ENCODE measurements around the gene KCND3. TPM values are rescaled to one million over a fixed set of nuclear protein-coding genes. Genes with fewer than 3 reads are reported as not detected.

Gene KCND3
- total and polyA plus RNA-seq, 2 donors (not counting 3 experiments of a cell fraction or from before 2014, with no cell fraction given), result 0.03 TPM; not detected in 1

- intact Hi-C loops (cut with micrococcal nuclease) (no loop called here), dilution Hi-C loops (cut with MboI; ENCODE audit: extremely low pct_ligation_motif_present, low sequenced_read_pairs) (no loop called here)
- Histone ChIP-seq H3K9me3 (replicated peaks; ENCODE audit: control insufficient read depth, insufficient read depth, low read length) (no peaks in the 10 kb centered on the region), H2AFZ (ENCODE audit: low read depth, low read length) (no peak overlapping the region), H3K36me3 (ENCODE audit: control insufficient read depth in 2 of 2, extremely low read depth in 1 of 2, insufficient read depth in 2 of 2, low read length in 2 of 2) (no peaks in the 10 kb centered on the region), H3K27ac (ENCODE audit: insufficient read depth, low read depth, low read length) (no peak overlapping the region), H3K9ac (replicated peaks; ENCODE audit: extremely low read depth, insufficient read depth, low read length) (no peak overlapping the region), H3K27me3 (ENCODE audit: control insufficient read depth in 2 of 2, insufficient read depth in 2 of 2, low read length in 2 of 2) (peaks cover 0 to 3% of the 10 kb centered on the region in 2 experiments), H4K20me1 (replicated peaks; ENCODE audit: control insufficient read depth, extremely low read depth, insufficient read depth, low read length) (no peaks in the 10 kb centered on the region), H3K4me3 (replicated peaks in 1 of 3; ENCODE audit: insufficient read depth in 1 of 3, low read depth in 1 of 3, low read length in 3 of 3) (no peak overlapping the region), H3K4me1 (ENCODE audit: control insufficient read depth, extremely low read depth, insufficient read depth, low read length) (no peaks in the 10 kb centered on the region), H3K79me2 (ENCODE audit: control insufficient read depth, insufficient read depth, low read length) (no peaks in the 10 kb centered on the region), H3K9me1 (replicated peaks; ENCODE audit: control insufficient read depth, extremely low read depth, insufficient read depth, low read length) (no peaks in the 10 kb centered on the region), H3K4me2 (ENCODE audit: insufficient read depth, low read length) (no peak overlapping the region)
- POLR2A ChIA-PET, result no interaction called here
- no TSS peak for BruUV-seq (replicated peaks)
- no peak for DNase-seq (ENCODE audit: low read depth, low spot score)
- CTCF ChIA-PET, result no interaction called here
- TF ChIP-seq EZH2 (IDR thresholded peaks at IDR 0.05; ENCODE audit: borderline replicate concordance, low read depth, low read length, severe bottlenecking), result no peak
- no peak for TF ChIP-seq MAX (IDR thresholded peaks at IDR 0.05; ENCODE audit: insufficient read depth, insufficient read length)
- TF ChIP-seq POLR2A (IDR thresholded peaks at IDR 0.05; ENCODE audit: low read depth, low read length), result no peak
- no peak for TF ChIP-seq POLR2AphosphoS5 (IDR thresholded peaks at IDR 0.05; ENCODE audit: insufficient read depth, low read depth, low read length)
- no peak for TF ChIP-seq MYC (IDR thresholded peaks at IDR 0.05; ENCODE audit: low read depth, low read length)
- no peak for TF ChIP-seq GATA2 (IDR thresholded peaks at IDR 0.05; ENCODE audit: insufficient read depth, insufficient read length, low read depth, low read length)
- TF ChIP-seq JUN (IDR thresholded peaks at IDR 0.05; ENCODE audit: borderline replicate concordance, insufficient read depth, insufficient read length, low read depth), result no peak
- no peak for TF ChIP-seq CTCF (IDR thresholded peaks at IDR 0.05; ENCODE audit: extremely low read depth in 1 of 2, insufficient read depth in 1 of 2, low read depth in 1 of 2, low read length in 2 of 2)
- no peak for FAIRE-seq
These were observed 163.2 kb downstream of the KCND3 start for GRCh38 chr1:111826278-111826677.

Data from endothelial cell of umbilical vein (primary cell).